Naive B cell (primary cell): ENCODE results near the gene COL25A1. TPM values are rescaled to one million over a fixed set of nuclear protein-coding genes. Genes with fewer than 3 reads are reported as not detected.

Experiments used
- ATAC-seq, 2 donors: fragments of 150-1000 bp; cut with Tn5 transposase; 2 replicates each; pipeline ENCODE4 v1.10.0; 2021; ENCODE audit warnings: low read depth in 2 of 2, mild to moderate bottlenecking in 2 of 2, moderate library complexity in 2 of 2
- DNase-seq: peaks from one replicate; pipeline ENCODE4 v3.0.0; 2022
- H3K27ac Mint-ChIP-seq, 6 donors: one replicate each; pipeline ENCODE4 v1.8.0; 2020 to 2022; ENCODE audit warnings: mild to moderate bottlenecking in 6 of 6, mixed read lengths in 6 of 6, moderate library complexity in 5 of 6, inconsistent platforms in 2 of 6
- H3K27me3 Mint-ChIP-seq, 3 donors: one replicate each; pipeline ENCODE4 v1.8.0; 2021 to 2022; ENCODE audit warnings: mixed read lengths in 3 of 3, mild to moderate bottlenecking in 1 of 3
- H3K36me3 Mint-ChIP-seq, 2 donors: one replicate each; pipeline ENCODE4 v1.8.0; 2020 to 2022; ENCODE audit warnings: mixed read lengths in 2 of 2, inconsistent platforms in 1 of 2, mild to moderate bottlenecking in 1 of 2
- H3K4me1 Mint-ChIP-seq, 3 donors: one replicate each; pipeline ENCODE4 v1.8.0; 2020 to 2022; ENCODE audit warnings: mixed read lengths in 3 of 3, inconsistent platforms in 1 of 3, mild to moderate bottlenecking in 1 of 3, moderate library complexity in 1 of 3
- H3K4me3 Mint-ChIP-seq, 8 donors: one replicate each; pipeline ENCODE4 v1.8.0; 2020 to 2022; ENCODE audit warnings: mild to moderate bottlenecking in 8 of 8, mixed read lengths in 8 of 8, moderate library complexity in 8 of 8, inconsistent platforms in 2 of 8
- H3K9me3 Mint-ChIP-seq, 7 donors: one replicate each; pipeline ENCODE4 v1.8.0; 2020 to 2022; ENCODE audit warnings: mixed read lengths in 7 of 7, mild to moderate bottlenecking in 5 of 7, inconsistent platforms in 2 of 7, moderate library complexity in 1 of 7
- polyA plus RNA-seq, 6 donors: library from polyadenylated mRNA; unstranded; fragments of 300-500 nt; fragmentation: Illumina TruSeq; gene quantifications; one replicate each; pipeline ENCODE4 v1.2.3, GENCODE V29; 2021; ENCODE audit warnings: low read depth in 6 of 6

The COL25A1 gene
- polyA plus RNA-seq, 6 donors from 2014 or later = not detected

DNA sequence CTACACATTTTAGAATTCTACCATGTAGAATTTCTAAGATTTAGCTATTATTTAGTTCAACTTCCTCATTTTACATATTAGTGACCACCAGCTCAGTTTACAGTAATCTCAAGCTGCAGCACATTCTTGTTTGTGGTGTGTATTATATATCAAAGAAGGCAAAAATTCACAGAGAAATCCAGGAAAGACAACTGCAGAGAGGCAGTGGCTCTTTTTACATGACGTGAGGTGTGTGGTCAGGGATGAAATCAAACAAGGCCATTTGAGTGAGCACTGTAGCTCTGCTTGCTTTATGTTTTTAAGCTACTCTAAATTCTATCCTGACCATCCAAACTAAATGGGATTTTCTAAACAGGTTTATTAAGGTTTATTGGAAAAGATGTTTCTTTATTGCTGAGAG, 71.1 kb downstream of the COL25A1 start:
- Mint-ChIP-seq H3K36me3 (no peaks in the 10 kb centered on the region), H3K4me3 (no peak overlapping the region), H3K9me3 (peaks cover 0 to 13% (median 5%) of the 10 kb centered on the region in 7 donors), H3K27ac (no peak overlapping the region), H3K27me3 (peaks cover 0 to 6% (median 0%) of the 10 kb centered on the region in 3 donors), H3K4me1 (no peaks in the 10 kb centered on the region)
- ATAC-seq = no peak
- DNase-seq = no peak

DNA sequence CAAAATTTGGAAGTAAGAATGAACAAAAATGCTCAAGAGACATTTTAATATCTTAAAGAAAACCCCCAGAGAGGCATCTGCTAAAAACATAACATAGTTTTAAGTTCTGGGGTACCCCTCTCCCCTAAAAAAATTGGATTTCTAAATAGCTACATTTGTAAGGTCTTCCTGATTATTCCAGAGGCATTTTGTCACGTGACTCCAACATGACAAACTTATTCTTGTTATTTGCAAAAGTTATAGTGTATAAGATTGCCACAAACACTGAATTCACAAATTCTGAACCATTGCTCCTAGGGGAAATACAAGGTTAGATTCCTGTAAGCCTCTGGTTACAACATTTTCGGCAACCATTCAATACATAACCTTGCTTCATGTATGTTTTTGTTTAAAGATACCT, 73.4 kb downstream of the COL25A1 start:
- Mint-ChIP-seq H3K4me3 (no peak overlapping the region), H3K27ac (no peak overlapping the region), H3K4me1 (no peaks in the 10 kb centered on the region), H3K27me3 (peaks cover 0 to 6% (median 0%) of the 10 kb centered on the region in 3 donors), H3K9me3 (peaks cover 0 to 4% (median 0%) of the 10 kb centered on the region in 7 donors), H3K36me3 (no peaks in the 10 kb centered on the region)
- DNase-seq (no peak), ATAC-seq (no peak)

DNA sequence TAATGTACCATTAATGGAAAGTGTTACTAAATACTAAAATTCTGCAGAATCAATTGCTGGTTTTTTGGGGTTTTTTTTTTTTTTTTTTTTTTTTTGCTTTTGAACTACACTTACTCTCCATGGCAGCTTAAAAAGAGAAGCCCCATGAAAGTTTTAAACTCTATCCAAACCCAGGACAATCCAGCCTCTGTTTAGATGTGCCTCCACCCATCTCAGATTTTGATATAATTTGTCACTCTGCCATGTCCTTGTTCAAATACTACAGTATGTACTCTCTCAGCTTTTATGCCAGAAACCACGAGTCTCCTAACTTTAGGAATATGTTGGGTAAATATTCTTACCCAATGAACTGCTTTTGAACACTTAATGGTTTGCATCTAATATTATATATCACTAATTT, 84.2 kb downstream of the COL25A1 start:
- no peaks in the 10 kb centered on the region for H3K27me3 Mint-ChIP-seq
- H3K4me3 Mint-ChIP-seq = no peak overlapping the region
- no peak overlapping the region for H3K27ac Mint-ChIP-seq
- no peaks in the 10 kb centered on the region for H3K4me1 Mint-ChIP-seq
- DNase-seq = no peak
- peaks cover 0 to 4% (median 0%) of the 10 kb centered on the region in 7 donors for H3K9me3 Mint-ChIP-seq
- H3K36me3 Mint-ChIP-seq = no peaks in the 10 kb centered on the region
- no peak for ATAC-seq

DNA sequence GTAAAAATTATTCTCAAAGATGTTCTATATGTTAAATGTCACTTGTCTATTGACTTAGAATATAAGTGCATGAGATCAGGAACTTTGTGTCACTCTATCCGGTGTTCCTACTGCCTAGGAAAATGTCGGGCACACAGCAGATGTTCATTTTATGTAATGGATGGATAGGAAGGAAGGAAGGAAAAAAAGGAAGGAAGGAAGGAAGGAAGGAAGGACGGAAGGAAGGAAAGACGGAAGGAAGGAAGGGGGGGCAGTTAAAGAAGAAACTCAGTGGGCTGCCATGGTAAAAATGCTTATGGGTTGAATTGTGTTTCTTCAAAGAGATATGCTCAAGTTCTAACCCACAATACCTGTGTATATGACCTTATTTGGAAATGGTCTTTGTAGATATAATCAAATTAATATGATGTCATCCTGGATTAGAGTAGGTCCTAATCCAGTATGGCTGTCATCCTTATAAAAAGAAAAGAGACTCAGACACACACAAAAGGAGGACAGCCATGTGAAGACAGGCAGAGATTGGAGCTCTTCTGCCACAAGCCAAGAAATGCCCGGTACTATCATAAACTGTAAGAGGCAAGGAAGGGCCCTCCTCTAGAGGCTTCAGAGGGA, 86.3 kb downstream of the COL25A1 start:
- H3K27me3 Mint-ChIP-seq = no peaks in the 10 kb centered on the region
- H3K27ac Mint-ChIP-seq = no peak overlapping the region
- H3K9me3 Mint-ChIP-seq = peaks cover 0 to 4% (median 0%) of the 10 kb centered on the region in 7 donors
- ATAC-seq = no peak
- H3K4me3 Mint-ChIP-seq = no peak overlapping the region
- H3K4me1 Mint-ChIP-seq = no peaks in the 10 kb centered on the region
- H3K36me3 Mint-ChIP-seq = no peaks in the 10 kb centered on the region
- DNase-seq = no peak

DNA sequence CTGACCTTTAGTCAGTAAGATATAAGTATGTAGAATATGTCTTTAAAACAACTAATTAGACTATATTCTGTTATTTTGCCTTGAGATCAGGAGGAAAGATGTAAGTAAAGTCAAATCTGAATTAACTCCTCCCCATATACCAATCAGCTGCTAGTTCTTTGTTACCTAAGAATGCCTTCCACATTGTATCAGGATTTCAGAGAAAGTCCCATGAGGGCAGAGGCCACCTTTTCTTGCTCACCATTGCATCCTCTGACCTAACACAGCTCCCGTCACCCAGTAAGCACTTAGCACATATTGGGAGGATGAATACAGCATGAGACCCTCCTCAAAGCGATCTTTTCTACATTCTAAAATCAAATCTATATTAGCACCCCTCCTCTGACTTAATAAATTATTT, 87.0 kb downstream of the COL25A1 start:
- no peak overlapping the region for H3K27ac Mint-ChIP-seq
- DNase-seq = no peak
- no peak for ATAC-seq
- peaks cover 0 to 4% (median 0%) of the 10 kb centered on the region in 7 donors for H3K9me3 Mint-ChIP-seq
- H3K27me3 Mint-ChIP-seq = no peaks in the 10 kb centered on the region
- no peaks in the 10 kb centered on the region for H3K4me1 Mint-ChIP-seq
- no peaks in the 10 kb centered on the region for H3K36me3 Mint-ChIP-seq
- H3K4me3 Mint-ChIP-seq = no peak overlapping the region

DNA sequence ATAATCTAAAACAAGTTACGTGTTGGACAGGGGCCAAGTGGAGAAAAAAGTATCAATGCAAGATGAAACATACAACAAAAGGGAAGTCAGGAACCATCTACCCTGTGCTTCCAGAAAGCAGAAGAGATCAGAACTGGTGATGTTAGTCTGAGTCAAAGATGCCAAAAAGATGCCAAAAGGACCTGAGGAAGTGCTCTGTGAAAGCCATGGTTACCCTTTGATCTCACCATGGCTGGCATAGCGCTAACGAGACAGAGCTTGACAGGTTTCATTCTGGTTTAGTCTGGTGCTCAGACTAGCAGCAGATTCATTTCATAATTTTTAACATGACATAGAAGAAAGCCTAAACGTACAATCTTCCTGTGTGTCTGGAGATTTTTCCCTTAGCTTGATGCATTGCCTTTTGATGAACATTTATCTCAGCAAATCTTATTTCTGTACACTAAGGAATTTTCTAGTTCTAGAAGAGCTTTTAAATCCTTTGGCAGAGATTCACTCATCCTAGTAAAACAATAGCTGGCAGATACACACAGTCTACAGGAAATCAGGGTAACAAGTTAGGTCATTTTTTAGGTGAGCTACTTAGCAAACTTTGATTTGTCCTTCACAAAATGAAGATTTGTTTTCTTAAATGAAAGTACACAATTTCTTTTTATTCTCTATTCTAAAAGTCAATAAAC, 87.7 kb downstream of the COL25A1 start:
- Mint-ChIP-seq H3K9me3 (peaks cover 0 to 4% (median 0%) of the 10 kb centered on the region in 7 donors), H3K27ac (no peak overlapping the region), H3K4me3 (no peak overlapping the region), H3K27me3 (no peaks in the 10 kb centered on the region), H3K4me1 (no peaks in the 10 kb centered on the region), H3K36me3 (no peaks in the 10 kb centered on the region)
- ATAC-seq (no peak), DNase-seq (no peak)

DNA sequence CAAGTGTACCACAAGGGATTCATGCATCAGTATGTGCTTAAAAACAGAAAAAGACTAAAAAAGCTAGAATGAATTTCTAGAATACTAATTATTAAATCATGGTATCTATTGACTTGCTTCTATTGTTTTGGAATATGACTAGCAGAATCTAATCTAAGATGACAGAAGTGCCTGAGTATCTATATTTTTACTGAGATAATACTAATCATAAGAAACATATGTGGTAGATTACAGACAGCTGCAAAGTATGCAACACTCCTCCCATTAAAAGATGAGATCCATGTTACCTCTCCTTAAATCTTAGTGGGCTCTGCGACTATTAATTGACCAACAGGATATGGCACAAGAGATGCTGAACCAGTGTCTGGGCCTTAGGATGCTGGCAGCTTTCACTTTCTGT, 89.4 kb downstream of the COL25A1 start:
- Mint-ChIP-seq H3K27me3 (peaks cover 0 to 4% (median 0%) of the 10 kb centered on the region in 3 donors), H3K27ac (no peak overlapping the region), H3K9me3 (peaks cover 0 to 4% (median 0%) of the 10 kb centered on the region in 7 donors)

DNA sequence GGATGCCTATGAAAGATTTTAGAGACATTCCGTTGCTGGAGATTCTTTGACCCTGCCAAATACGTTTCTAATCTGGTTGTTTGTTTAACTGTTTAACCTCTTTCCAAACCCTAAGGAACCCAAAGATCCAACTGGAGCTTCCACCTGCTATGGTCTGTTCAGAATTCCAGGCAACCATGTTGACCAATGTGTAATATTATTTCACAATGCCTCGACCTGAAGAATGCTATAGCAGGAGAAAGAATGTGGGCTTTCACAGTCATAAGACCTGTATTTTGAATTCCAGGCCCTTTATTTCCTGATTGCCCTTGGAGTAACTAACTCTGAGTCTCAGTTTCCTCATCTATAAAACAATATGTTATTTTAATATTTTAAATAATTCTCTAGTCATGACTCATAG, 90.8 kb downstream of the COL25A1 start:
- peaks cover 0 to 4% (median 0%) of the 10 kb centered on the region in 3 donors for H3K27me3 Mint-ChIP-seq
- H3K9me3 Mint-ChIP-seq = peaks cover 0 to 4% (median 0%) of the 10 kb centered on the region in 7 donors
- H3K4me3 Mint-ChIP-seq = no peak overlapping the region
- ATAC-seq = no peak
- no peaks in the 10 kb centered on the region for H3K4me1 Mint-ChIP-seq
- no peak for DNase-seq
- no peak overlapping the region for H3K27ac Mint-ChIP-seq
- H3K36me3 Mint-ChIP-seq = no peaks in the 10 kb centered on the region

More for the DNA sequence above, 89.4 kb downstream of the COL25A1 start:
- no peak overlapping the region for H3K4me3 Mint-ChIP-seq
- H3K4me1 Mint-ChIP-seq = no peaks in the 10 kb centered on the region
- ATAC-seq = no peak
- H3K36me3 Mint-ChIP-seq = no peaks in the 10 kb centered on the region
- DNase-seq = no peak

DNA sequence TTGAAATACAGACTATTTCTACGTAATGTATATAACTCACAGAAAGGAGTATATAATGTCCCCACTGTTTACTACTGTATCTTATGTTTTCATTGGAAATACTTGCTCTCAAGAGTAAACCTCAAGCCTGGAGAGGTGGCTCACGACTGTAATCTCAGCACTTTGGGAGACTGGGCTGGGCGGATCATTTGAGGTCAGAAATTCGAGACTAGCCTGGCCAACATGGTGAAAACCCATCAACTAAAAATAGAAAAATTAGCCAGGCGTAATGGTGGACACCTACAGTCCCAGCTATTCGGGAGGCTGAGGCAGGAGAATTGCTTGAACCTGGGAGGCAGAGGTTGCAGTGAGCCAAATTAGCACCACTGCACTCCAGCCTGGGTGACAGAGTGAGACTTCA, 92.8 kb downstream of the COL25A1 start:
- H3K36me3 Mint-ChIP-seq = no peaks in the 10 kb centered on the region
- H3K9me3 Mint-ChIP-seq = peaks cover 0 to 4% (median 0%) of the 10 kb centered on the region in 7 donors
- H3K4me3 Mint-ChIP-seq = no peak overlapping the region
- DNase-seq (no peak), ATAC-seq (no peak)
- H3K27me3 Mint-ChIP-seq = peaks cover 0 to 4% (median 4%) of the 10 kb centered on the region in 3 donors
- H3K27ac Mint-ChIP-seq = no peak overlapping the region
- no peaks in the 10 kb centered on the region for H3K4me1 Mint-ChIP-seq

DNA sequence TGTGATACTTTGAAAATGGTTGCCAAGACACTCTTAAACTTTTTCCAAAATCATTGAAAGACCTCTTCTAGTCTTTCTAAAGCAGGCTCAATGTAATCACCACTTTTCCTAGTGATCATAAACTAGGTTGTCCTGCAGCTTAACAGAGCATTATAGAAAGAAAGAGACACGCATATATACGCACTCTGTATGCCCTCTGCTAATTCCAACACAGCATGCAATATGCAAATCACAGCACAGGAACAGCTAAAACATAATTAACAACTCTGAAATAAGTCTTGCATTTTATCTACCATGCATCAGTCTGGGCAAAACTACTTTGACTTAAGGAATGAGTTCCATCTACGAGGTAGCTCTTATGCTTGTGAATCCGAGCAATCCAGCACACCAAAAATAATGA, 94.6 kb downstream of the COL25A1 start:
- no peak overlapping the region for H3K4me3 Mint-ChIP-seq
- no peak for ATAC-seq
- H3K4me1 Mint-ChIP-seq = no peaks in the 10 kb centered on the region
- H3K27me3 Mint-ChIP-seq = peaks cover 0 to 4% (median 4%) of the 10 kb centered on the region in 3 donors
- no peaks in the 10 kb centered on the region for H3K36me3 Mint-ChIP-seq
- peaks cover 0 to 4% (median 0%) of the 10 kb centered on the region in 7 donors for H3K9me3 Mint-ChIP-seq
- no peak for DNase-seq
- H3K27ac Mint-ChIP-seq = no peak overlapping the region

DNA sequence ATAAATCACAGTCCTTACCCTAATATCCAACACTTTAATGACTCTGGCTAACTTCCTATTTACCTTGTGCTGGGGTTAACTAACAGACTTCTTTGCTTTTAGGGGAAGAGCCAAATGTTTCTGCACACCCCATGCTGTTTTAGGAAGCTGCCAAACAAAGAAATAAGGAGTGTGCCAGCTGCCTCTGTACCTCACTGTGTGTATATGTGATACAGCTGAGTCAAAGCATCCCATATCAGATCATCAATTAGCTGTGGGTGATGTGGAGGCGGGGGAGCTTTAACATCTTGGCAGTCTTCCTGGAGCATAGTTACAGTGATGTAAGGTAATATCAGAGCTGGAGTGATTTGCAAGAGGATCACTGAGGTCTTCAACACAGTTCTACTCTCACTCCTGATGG, 95.4 kb downstream of the COL25A1 start:
- ATAC-seq (no peak), DNase-seq (no peak)

DNA sequence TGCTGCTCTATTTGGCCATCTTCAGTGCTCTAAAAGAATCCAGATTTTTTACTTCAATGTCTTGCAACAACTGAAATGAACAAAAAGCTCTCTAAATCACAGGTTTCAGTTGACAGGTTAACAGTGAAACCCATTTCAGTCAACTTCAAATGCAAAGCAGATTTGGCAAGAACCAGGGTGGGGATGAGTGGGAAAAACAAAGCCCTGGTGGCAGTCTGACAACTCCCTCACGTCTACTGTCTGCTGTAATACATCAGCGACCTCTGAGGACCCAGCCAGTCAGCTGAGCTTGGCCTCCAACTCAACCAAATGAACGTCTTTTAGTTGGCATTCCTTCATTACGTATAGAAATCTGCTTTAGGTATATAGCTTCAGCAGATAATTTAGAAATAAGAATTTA, 95.8 kb downstream of the COL25A1 start:
- ATAC-seq = no peak
- Mint-ChIP-seq H3K36me3 (no peaks in the 10 kb centered on the region), H3K4me1 (no peaks in the 10 kb centered on the region), H3K27me3 (peaks cover 0 to 4% (median 4%) of the 10 kb centered on the region in 3 donors), H3K27ac (no peak overlapping the region), H3K9me3 (peaks cover 0 to 4% (median 0%) of the 10 kb centered on the region in 7 donors), H3K4me3 (no peak overlapping the region)
- no peak for DNase-seq

More for the DNA sequence above, 95.4 kb downstream of the COL25A1 start:
- peaks cover 0 to 4% (median 0%) of the 10 kb centered on the region in 7 donors for H3K9me3 Mint-ChIP-seq
- no peaks in the 10 kb centered on the region for H3K36me3 Mint-ChIP-seq
- H3K27me3 Mint-ChIP-seq = peaks cover 0 to 4% (median 4%) of the 10 kb centered on the region in 3 donors
- H3K4me3 Mint-ChIP-seq = no peak overlapping the region
- H3K27ac Mint-ChIP-seq = no peak overlapping the region
- no peaks in the 10 kb centered on the region for H3K4me1 Mint-ChIP-seq

DNA sequence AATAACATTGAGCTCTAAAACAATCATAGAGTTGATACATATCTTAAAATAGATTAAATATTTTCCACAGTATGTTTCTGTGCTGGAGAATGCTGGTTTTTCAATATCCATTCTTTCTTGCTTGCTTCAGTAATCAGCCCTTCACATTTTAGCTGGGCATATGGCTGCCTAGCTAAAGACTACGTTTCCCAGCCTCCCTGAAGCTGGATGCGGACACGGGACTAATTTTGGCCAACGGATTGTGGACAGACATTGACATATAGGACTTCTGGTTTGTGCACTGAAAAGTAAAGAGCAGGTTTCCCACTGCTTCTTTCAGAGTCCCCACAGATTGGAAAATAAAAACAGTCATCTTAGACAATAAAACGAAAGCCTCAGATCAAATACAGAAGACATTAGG, 97.3 kb downstream of the COL25A1 start:
- no peak overlapping the region for H3K27ac Mint-ChIP-seq
- H3K36me3 Mint-ChIP-seq = no peaks in the 10 kb centered on the region
- H3K27me3 Mint-ChIP-seq = peaks cover 0 to 4% (median 4%) of the 10 kb centered on the region in 3 donors
- H3K4me3 Mint-ChIP-seq = no peak overlapping the region
- ATAC-seq = no peak
- H3K9me3 Mint-ChIP-seq = no peaks in the 10 kb centered on the region
- no peak for DNase-seq
- H3K4me1 Mint-ChIP-seq = no peaks in the 10 kb centered on the region

DNA sequence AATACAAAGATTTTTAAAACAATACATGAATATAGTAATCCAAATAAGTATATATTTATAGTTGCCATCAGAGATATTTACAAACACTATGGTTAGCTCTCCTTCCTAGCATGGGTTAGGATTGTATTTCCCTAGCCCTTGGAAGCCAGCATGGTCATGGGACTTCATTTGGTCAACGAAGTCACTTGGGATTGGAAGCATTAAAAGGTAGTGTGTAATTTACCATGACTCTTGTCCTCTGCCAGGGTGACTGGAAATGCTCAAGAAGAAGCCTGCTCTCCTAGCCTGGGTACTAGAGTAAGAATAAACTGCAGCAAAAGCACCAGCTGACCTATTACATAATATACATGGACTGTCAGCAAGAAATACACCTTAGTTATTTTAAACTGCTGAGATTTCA, 102.9 kb downstream of the COL25A1 start:
- Mint-ChIP-seq H3K27ac (no peak overlapping the region), H3K9me3 (no peaks in the 10 kb centered on the region), H3K27me3 (no peaks in the 10 kb centered on the region), H3K4me1 (no peaks in the 10 kb centered on the region), H3K4me3 (no peak overlapping the region), H3K36me3 (no peaks in the 10 kb centered on the region)
- DNase-seq (no peak), ATAC-seq (no peak)
